Astrocyte of the spinal cord (primary cell): Measurements from ENCODE around the gene FXYD3.

Source experiments
- DNase-seq: peaks from one replicate; pipeline ENCODE4 v3.0.0; 2011; ENCODE audit warnings: low read depth, low spot score
- H3K4me3 ChIP-seq: 2 replicates; pipeline ENCODE4 v1.5.1; 2011; ENCODE audit warnings: low read depth, mild to moderate bottlenecking, low read length, moderate library complexity
- in situ Hi-C: cut with HindIII; loops from 2 replicates; pipeline ENCODE4 v1.10.0; 2017; ENCODE audit warnings: low sequenced_read_pairs
- TF ChIP-seq, protein P1 (sequence below): IDR thresholded peaks from 2 replicates; pipeline ENCODE4 v1.5.1; 2012; ENCODE audit warnings: low read depth, mild to moderate bottlenecking, low read length, inconsistent platforms

Gene FXYD3

DNA sequence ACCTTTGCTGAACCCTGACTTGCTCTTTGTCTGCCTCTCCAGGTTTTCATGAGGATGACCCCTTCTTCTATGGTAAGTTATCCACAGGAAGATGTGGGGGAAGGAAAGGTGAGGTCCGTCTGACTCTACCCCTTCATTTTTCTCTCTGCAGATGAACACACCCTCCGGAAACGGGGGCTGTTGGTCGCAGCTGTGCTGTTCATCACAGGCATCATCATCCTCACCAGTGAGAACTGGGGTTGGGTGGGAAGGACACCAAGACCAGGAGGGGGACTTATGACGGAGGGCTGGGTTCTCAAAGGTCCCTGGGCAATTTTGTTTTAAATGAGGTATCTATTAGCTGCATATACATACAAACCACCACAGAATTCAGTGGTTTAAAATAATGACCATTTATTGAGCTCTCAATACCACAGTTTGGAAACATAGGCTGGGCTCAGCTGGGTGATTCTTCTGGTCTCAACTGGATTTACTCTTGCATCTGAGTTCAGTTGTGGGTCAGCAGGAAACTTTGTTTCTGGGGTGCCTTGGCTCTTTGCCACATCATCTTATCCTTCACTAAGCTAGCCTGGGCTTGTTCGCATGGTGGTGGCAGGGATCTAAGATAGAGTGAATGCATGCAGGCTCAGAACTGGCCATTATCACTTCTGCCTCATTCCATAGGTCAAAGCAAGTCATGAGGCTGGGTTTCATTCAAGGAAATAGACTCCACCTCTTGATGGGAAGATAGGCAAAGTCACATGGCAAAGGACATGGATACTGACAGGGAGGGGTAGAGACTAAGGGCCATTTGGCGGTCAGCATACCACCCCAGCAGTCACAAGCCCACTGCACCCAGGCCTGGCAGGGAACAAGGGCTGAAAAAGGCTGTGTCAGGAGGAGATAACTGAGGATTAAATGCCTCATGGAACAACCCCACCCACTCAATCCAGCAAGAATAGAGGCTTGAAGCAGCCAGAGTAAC, 50.8 kb downstream of the FXYD3 start:
- H3K4me3 ChIP-seq: no peak overlapping the region
- DNase-seq: no peak
- in situ Hi-C loops: no loop called here
- TF ChIP-seq, protein P1, sequence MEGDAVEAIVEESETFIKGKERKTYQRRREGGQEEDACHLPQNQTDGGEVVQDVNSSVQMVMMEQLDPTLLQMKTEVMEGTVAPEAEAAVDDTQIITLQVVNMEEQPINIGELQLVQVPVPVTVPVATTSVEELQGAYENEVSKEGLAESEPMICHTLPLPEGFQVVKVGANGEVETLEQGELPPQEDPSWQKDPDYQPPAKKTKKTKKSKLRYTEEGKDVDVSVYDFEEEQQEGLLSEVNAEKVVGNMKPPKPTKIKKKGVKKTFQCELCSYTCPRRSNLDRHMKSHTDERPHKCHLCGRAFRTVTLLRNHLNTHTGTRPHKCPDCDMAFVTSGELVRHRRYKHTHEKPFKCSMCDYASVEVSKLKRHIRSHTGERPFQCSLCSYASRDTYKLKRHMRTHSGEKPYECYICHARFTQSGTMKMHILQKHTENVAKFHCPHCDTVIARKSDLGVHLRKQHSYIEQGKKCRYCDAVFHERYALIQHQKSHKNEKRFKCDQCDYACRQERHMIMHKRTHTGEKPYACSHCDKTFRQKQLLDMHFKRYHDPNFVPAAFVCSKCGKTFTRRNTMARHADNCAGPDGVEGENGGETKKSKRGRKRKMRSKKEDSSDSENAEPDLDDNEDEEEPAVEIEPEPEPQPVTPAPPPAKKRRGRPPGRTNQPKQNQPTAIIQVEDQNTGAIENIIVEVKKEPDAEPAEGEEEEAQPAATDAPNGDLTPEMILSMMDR: no peak

DNA sequence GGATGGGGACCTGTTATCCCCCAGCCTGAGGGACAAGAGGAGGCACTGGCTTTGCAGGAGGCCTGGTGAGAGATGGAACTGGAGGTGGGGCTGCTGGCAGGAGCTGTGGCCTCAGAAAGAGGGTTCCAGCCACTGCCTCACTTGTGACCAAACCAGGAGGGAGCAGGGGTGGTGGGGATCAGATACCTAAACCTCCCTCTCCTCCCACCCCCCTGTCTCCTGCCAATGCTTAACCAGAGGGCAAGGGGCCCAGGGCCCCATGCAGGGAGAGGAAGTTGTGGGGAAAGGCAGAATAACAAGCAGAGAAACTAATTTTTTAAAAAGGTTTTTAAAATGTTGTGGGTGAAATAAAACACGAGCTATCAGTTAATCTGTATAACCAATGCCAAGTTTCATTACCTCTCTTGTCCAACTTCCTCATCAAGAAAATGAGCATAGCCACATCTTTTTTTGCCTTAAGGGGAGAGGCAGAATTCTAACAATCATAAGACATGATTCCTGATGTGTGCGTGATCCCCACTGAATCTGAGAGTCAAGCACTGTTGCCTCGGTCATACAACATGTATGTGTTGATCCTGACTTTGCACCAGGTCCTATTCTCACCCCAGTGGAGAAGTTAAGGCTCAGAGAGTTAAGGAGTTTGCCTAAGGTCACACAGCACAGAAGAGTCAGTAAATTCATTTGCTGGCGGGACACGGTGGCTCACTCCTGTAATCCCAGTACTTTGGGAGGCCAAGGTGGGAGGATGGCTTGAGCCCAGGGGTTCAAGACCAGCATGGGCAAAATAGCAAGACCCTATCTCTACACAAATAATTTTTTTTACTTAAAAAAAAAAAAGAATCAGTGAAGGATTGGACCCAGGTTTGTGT, 51.9 kb downstream of the FXYD3 start:
- no peak for DNase-seq
- in situ Hi-C loops: no loop called here
- TF ChIP-seq, protein P1: no peak
- H3K4me3 ChIP-seq: no peak overlapping the region

DNA sequence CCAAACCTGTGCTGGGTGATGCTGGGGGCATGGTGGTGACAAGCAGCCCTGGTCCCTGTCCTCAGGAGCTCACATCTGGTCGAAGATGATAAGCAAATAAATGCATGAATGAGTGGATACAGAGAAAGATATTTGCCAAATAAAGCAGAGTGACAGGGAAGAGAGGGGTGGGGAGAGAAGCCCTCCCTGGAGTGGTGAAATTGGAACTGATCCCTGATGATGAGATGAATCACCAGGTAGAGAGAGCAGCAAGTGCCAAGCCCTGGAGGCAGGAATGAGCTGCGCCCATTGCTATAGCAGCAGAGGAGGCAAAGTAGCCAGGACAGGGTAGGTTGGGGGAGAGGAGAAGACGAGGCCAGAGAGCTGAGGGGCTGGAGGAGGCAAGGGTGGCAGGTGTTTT, 52.6 kb downstream of the FXYD3 start:
- TF ChIP-seq, protein P1: no peak
- in situ Hi-C loops: no loop called here
- DNase-seq: no peak
- H3K4me3 ChIP-seq: no peak overlapping the region

DNA sequence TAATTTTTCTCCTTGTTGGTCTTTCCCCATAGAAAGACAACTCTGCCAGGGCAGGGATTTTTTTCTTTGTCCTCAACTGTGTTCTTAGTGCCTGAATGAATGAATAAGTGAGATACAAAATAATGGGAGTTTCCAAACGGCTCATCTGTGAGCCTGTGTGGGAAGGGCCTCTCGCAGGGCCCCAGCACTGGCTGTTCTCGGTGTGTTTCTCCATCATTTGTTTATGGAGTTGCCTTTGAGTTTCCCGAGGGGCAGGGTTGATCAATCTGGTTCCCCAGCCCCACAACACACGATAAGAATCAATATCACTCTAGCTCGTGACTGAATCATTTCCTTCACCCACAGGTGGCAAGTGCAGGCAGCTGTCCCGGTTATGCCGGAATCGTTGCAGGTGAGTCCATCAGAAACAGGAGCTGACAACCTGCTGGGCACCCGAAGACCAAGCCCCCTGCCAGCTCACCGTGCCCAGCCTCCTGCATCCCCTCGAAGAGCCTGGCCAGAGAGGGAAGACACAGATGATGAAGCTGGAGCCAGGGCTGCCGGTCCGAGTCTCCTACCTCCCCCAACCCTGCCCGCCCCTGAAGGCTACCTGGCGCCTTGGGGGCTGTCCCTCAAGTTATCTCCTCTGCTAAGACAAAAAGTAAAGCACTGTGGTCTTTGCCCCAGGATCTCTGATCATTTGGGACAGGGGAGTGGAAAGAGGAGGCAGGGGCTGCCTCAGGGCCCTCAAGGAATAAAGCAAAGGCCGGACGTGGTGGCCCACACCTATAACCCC, 53.8 kb downstream of the FXYD3 start:
- in situ Hi-C loops: no loop called here
- DNase-seq: no peak
- no peak overlapping the region for H3K4me3 ChIP-seq
- TF ChIP-seq, protein P1: no peak

DNA sequence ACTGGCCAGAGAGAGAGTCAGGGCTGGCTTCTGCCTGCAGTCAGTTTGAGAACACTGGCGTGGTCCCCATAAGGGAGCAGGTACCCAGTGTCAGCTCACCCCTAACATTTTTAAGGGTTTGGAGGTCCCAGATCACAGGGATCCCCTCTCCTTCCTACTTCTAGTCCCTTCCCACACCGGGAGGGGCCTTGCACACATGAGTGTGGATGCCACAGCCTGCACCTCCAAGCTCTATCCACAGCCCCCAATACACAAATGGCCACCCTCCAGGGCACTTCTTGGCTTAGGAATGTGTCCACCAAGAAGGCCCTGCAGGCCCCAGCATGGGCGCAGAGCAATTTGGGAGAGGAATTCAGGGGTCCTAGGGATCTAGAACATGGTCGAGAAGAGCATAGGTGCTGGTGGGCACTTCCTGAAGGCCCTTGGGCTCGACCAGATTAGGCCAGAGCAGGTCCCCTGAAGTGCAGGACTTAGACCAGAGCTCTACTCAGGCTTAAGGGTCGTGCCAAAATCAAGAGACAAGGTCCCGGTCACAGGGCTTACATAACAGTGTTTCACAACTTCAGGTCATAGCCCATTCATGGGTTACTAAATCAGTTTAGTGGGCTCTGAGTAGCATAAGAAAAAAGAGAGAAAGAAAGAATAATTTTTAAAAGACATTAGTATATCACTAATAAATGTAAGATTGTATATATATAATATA, 54.9 kb downstream of the FXYD3 start:
- TF ChIP-seq, protein P1: no peak

More for the DNA sequence above, 54.9 kb downstream of the FXYD3 start:
- no peak for DNase-seq
- in situ Hi-C loops: no loop called here
- H3K4me3 ChIP-seq: no peak overlapping the region
